ENCODE data around the gene ACOX1. TPM values are rescaled to one million over a fixed set of nuclear protein-coding genes. Genes with fewer than 3 reads are reported as not detected.

Gene ACOX1
- polyA plus RNA-seq, 3 donors = 21.6 to 49.7 (median 49.2) TPM

DNA sequence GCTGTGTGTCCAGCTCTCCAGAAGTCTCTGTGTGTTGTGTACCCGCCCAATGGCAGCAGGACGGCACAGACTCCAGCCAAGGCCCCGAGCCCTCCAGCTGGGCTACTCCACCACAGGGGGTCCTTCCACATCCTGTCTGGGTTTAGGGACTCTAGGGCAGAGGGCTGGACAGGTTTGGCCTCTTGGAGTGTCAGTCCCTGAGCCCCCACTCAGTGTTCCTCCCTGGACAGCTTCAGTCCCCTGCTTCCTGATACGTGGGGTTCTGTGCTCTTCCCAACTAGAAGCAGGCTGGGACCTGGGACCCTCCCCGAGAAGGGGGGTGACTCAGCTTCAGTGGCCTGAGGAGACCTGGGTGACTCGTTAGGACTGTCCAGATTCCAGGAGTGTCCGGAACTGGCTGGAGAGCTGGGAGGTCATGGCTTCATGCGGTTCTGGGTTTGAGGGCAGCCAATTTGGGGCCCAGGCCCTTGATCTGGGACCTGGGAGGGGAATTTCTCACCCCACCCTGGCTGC, 25.8 kb upstream of the ACOX1 start:
- no peak for DNase-seq
- Histone ChIP-seq H4K20me1 (ENCODE audit: insufficient read depth, low read length) (no peaks in the 10 kb centered on the region), H3K27ac (ENCODE audit: low read depth in 1 of 2, low read length in 2 of 2) (no peak overlapping the region), H3K9ac (ENCODE audit: insufficient read depth, low read length, poor library complexity, severe bottlenecking) (no peak overlapping the region), H2AFZ (ENCODE audit: insufficient read depth, low read depth, low read length, poor library complexity, severe bottlenecking) (no peak overlapping the region), H3K4me3 (replicated peaks in 1 of 3; ENCODE audit: low read depth in 2 of 3, low read length in 3 of 3) (no peak overlapping the region), H3K27me3 (ENCODE audit: control insufficient read depth in 2 of 2, insufficient read depth in 2 of 2, low read length in 2 of 2) (no peaks in the 10 kb centered on the region), H3K36me3 (replicated peaks in 1 of 2; ENCODE audit: control insufficient read depth in 1 of 2, insufficient read depth in 2 of 2, low read length in 2 of 2) (peaks cover 7 to 39% of the 10 kb centered on the region in 2 donors), H3K79me2 (ENCODE audit: insufficient read depth, low read length) (no peaks in the 10 kb centered on the region), H3K9me3 (replicated peaks in 1 of 2; ENCODE audit: control insufficient read depth in 1 of 2, insufficient read depth in 1 of 2, low read length in 2 of 2) (no peaks in the 10 kb centered on the region), H3K4me2 (replicated peaks; ENCODE audit: extremely low read depth, low read length, poor library complexity, severe bottlenecking) (no peak overlapping the region), H3K4me1 (ENCODE audit: control insufficient read depth in 1 of 2, insufficient read depth in 2 of 2, low read length in 2 of 2) (no peaks in the 10 kb centered on the region)
- no peak overlapping the region for H3K27ac Mint-ChIP-seq
- H3K4me1 Mint-ChIP-seq = no peaks in the 10 kb centered on the region
- TF ChIP-seq, protein P1, sequence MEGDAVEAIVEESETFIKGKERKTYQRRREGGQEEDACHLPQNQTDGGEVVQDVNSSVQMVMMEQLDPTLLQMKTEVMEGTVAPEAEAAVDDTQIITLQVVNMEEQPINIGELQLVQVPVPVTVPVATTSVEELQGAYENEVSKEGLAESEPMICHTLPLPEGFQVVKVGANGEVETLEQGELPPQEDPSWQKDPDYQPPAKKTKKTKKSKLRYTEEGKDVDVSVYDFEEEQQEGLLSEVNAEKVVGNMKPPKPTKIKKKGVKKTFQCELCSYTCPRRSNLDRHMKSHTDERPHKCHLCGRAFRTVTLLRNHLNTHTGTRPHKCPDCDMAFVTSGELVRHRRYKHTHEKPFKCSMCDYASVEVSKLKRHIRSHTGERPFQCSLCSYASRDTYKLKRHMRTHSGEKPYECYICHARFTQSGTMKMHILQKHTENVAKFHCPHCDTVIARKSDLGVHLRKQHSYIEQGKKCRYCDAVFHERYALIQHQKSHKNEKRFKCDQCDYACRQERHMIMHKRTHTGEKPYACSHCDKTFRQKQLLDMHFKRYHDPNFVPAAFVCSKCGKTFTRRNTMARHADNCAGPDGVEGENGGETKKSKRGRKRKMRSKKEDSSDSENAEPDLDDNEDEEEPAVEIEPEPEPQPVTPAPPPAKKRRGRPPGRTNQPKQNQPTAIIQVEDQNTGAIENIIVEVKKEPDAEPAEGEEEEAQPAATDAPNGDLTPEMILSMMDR (IDR thresholded peaks at IDR 0.05) = no peak
- intact Hi-C loops (cut with micrococcal nuclease) = loop anchor here (1.0 to 2.0 kb wide), 2 partner anchors 100 kb away; partner anchors contain the start of gene MRPL38 (in 1 of the 2)
- H3K9me3 Mint-ChIP-seq = peaks cover 0 to 1% (median 0%) of the 10 kb centered on the region in 7 donors
- H3K4me3 Mint-ChIP-seq = no peak overlapping the region
- H3K27me3 Mint-ChIP-seq (ENCODE audit: low read depth in 3 of 3) = peaks cover 0 to 3% (median 1%) of the 10 kb centered on the region in 3 donors
- WGBS (ENCODE audit: insufficient coverage) = 92% methylated on average over 4 of the region's 8 CpGs
- H3K36me3 Mint-ChIP-seq = peaks cover 30 to 49% of the 10 kb centered on the region in 2 donors

DNA sequence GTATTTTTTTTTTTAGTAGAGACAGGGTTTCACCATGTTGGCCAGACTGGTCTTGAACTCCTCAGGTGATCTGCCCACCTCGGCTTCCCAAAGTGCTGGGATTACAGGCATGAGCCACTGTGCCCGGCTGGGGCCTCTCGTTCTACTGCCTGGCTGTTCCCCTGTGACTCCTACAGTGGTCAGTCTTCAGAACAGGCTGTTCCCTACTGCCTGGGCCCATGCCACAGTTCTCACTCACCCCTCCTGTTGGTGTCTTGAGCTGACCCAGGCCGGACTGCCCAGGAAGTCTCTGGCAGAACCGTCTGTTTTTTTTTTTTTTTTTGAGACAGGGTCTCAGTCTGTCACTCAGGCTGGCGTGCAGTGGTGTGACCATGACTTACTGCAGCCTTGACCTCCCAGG, 24.9 kb upstream of the ACOX1 start:
- H3K27ac ChIP-seq (ENCODE audit: low read depth in 1 of 2, low read length in 2 of 2) = no peak overlapping the region
- peaks cover 0 to 3% (median 1%) of the 10 kb centered on the region in 3 donors for H3K27me3 Mint-ChIP-seq (ENCODE audit: low read depth in 3 of 3)
- H3K4me3 Mint-ChIP-seq = no peak overlapping the region
- peaks cover 7 to 41% of the 10 kb centered on the region in 2 donors for H3K36me3 ChIP-seq (replicated peaks in 1 of 2; ENCODE audit: control insufficient read depth in 1 of 2, insufficient read depth in 2 of 2, low read length in 2 of 2)
- no peak overlapping the region for H3K9ac ChIP-seq (ENCODE audit: insufficient read depth, low read length, poor library complexity, severe bottlenecking)
- peaks cover 30 to 56% of the 10 kb centered on the region in 2 donors for H3K36me3 Mint-ChIP-seq
- WGBS (ENCODE audit: insufficient coverage) = 100% methylated on average over 2 of the region's 6 CpGs
- no peaks in the 10 kb centered on the region for H3K9me3 Mint-ChIP-seq
- no peak for DNase-seq
- no peaks in the 10 kb centered on the region for H4K20me1 ChIP-seq (ENCODE audit: insufficient read depth, low read length)
- H3K27me3 ChIP-seq (ENCODE audit: control insufficient read depth in 2 of 2, insufficient read depth in 2 of 2, low read length in 2 of 2) = no peaks in the 10 kb centered on the region
- no peak overlapping the region for H3K4me3 ChIP-seq (replicated peaks in 1 of 3; ENCODE audit: low read depth in 2 of 3, low read length in 3 of 3)
- H2AFZ ChIP-seq (ENCODE audit: insufficient read depth, low read depth, low read length, poor library complexity, severe bottlenecking) = no peak overlapping the region
- TF ChIP-seq, protein P1 (IDR thresholded peaks at IDR 0.05) = no peak
- no peak overlapping the region for H3K27ac Mint-ChIP-seq
- intact Hi-C loops (cut with micrococcal nuclease) = loop anchor here in 1 of 2 donors (2.0 kb wide), 1 partner anchor 99 kb away; the partner anchor contains the start of gene MRPL38
- no peaks in the 10 kb centered on the region for H3K4me1 Mint-ChIP-seq
- H3K9me3 ChIP-seq (replicated peaks in 1 of 2; ENCODE audit: control insufficient read depth in 1 of 2, insufficient read depth in 1 of 2, low read length in 2 of 2) = no peaks in the 10 kb centered on the region
- H3K4me1 ChIP-seq (ENCODE audit: control insufficient read depth in 1 of 2, insufficient read depth in 2 of 2, low read length in 2 of 2) = no peaks in the 10 kb centered on the region
- no peak overlapping the region for H3K4me2 ChIP-seq (replicated peaks; ENCODE audit: extremely low read depth, low read length, poor library complexity, severe bottlenecking)
- no peaks in the 10 kb centered on the region for H3K79me2 ChIP-seq (ENCODE audit: insufficient read depth, low read length)
